ENCODE data around the gene SAMD1.
A peak's percentile ranks its signal among the peaks of the same experiment; 100 is the strongest.
"Not testable (repeated sequence)": the region's sequence is repeated elsewhere in the genome, so short reads cannot be mapped to it uniquely, and the experiment has no call there.

The SAMD1 gene

GRCh38 chr19:14061081-14061749 is 29.3 kb downstream of the SAMD1 start:
- no peak for DNase-seq (ENCODE audit: low spot score)

- DNase-seq (ENCODE audit: low spot score), result no peak
Observed at GRCh38 chr19:14059652-14060155, 30.8 kb downstream of the SAMD1 start.

- DNase-seq (ENCODE audit: low spot score), result no peak
Observed at GRCh38 chr19:14059093-14059480, 31.5 kb downstream of the SAMD1 start.

DNA sequence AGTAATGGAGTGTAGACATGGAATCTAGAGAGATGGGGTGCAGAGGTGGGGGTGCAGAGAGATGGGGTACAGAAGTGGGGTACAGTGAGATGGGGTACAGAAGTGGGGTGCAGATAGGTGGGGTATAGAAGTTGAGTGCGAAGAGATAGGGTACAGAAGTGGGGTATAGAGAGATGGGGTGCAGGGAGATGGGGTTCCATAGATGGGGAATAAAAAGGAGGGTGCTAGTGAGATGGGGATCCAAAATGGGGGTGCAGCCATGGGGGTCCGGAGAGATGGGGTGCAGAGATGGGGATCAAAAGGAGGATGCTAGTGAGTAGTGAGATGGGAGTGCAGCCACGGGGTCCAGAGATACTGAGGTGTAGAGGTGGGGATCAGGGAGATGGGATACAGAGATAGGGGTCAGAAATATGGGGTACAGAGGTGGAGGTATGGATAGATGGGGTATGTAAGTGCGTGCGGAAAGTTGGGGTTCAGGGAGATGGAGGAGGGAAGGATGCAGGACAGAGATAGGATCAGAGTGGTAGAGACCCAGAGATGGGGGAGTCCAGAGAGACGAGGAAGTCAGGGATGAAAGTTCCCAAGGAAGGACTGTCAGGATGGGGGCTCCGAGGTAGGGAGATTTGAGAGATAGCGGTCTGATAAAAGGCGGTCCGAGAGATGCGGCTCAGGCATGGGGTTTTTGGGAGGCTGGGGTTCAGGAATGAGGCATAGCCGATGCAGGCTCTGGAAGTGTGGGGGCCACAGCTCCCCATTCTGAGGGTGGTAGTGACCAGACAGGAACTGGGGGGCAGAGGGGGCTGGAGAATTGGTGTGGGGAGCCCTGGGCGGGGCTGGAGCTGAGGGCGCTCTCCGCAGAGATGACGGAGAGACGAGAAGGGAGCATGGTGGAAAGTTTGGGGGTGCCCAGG is 32.1 kb downstream of the SAMD1 start:
- no peak for DNase-seq (ENCODE audit: low spot score)

GRCh38 chr19:14056741-14057356 is 33.7 kb downstream of the SAMD1 start:
- no peak for DNase-seq (ENCODE audit: low spot score)

- DNase-seq (ENCODE audit: low spot score), result no peak
Observed at GRCh38 chr19:14056069-14056666, 34.4 kb downstream of the SAMD1 start.

DNA sequence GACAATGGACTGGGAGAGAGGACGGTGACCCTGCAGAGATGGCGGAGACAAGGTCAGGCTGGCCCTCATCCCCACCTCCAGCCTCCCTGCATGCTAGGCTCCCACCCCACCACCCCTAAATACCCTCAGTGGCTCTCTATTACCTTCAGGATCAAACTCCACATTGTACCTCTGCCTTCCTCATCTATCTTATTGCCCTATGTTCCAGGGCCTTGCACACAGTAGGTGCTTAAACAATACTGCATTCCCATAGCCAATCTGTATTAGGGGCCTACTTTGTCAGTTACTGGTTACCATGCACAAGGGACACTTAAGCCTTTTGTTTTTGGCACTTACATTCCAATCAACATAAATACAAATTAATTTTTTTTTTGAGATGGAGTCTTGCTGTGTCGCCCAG is 35.2 kb downstream of the SAMD1 start:
- no peak for DNase-seq (ENCODE audit: low spot score)

GRCh38 chr19:14054721-14055120 is 35.8 kb downstream of the SAMD1 start:
- no peak for DNase-seq (ENCODE audit: low spot score)

- no peak for DNase-seq (ENCODE audit: low spot score)
Observed at GRCh38 chr19:14054099-14054498, 36.5 kb downstream of the SAMD1 start.

GRCh38 chr19:14053500-14053899 is 37.1 kb downstream of the SAMD1 start:
- DNase-seq (ENCODE audit: low spot score), result no peak

GRCh38 chr19:14053032-14053431 is 37.5 kb downstream of the SAMD1 start:
- no peak for DNase-seq (ENCODE audit: low spot score)

- no peak for DNase-seq (ENCODE audit: low spot score)
Observed at GRCh38 chr19:14052470-14052869, 38.1 kb downstream of the SAMD1 start.

DNA sequence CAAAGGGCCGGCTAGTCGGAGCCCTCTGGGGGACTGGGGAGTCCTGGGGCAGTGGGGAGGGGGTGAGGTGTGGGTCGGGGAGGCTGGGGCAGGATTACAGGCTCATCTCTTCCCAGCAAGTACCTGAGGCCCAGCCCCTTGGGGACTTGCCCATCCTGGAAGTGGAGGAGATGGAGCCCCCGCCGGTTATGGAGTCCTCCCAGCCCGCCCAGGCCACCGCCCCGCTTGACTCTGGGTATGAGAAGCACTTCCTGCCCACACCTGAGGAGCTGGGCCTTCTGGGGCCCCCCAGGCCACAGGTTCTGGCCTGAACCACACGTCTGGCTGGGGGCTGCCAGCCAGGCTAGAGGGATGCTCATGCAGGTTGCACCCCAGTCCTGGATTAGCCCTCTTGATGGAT is 38.6 kb downstream of the SAMD1 start:
- no peak for DNase-seq (ENCODE audit: low spot score)

GRCh38 chr19:14050961-14051360 is 39.6 kb downstream of the SAMD1 start:
- DNase-seq (ENCODE audit: low spot score), result not testable (repeated sequence)

DNA sequence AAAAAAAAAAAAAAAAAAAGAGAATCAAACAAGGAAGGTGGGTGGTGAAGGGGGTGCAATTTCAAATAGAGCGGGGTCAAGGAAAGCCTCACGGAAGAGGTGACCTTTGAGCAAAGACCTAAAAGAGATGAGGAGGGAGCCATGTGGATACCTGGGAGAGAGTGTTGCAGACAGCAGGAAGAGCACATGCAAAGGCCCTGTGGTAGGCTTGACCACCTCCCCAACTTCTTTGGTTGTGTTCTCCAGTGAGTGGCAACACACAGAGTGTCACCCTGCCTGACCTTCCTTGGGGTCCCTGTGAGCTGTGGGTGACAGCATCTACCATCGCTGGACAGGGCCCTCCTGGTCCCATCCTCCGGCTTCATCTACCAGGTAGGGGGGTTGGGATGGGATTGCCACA is 40.0 kb downstream of the SAMD1 start:
- no peak for DNase-seq (ENCODE audit: low spot score)

- DNase-seq (ENCODE audit: low spot score), result peak; percentile 87
Observed at GRCh38 chr19:14048443-14049153, 42.0 kb downstream of the SAMD1 start.

DNA sequence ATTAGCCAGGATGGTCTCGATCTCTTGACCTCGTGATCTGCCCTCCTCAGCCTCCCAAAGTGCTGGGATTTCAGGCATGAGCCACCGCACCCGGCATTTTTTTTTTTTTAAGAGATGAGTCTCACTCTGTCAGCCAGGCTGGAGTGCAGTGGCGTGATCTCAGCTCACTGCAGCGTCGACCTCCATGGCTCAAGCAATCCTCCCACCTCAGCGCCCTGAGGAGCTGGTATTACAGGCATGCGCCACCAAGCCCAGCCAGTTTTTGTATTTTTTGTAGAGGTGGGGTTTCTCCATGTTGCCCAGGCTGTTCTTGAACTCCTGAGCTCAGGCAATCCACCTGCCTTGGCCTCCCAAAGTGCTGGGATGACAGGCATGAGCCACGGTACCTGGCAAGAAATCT is 42.7 kb downstream of the SAMD1 start:
- DNase-seq (ENCODE audit: low spot score), result not testable (repeated sequence)

GRCh38 chr19:14042659-14043608 is 47.6 kb downstream of the SAMD1 start:
- DNase-seq (ENCODE audit: low spot score), result not testable (repeated sequence)

DNA sequence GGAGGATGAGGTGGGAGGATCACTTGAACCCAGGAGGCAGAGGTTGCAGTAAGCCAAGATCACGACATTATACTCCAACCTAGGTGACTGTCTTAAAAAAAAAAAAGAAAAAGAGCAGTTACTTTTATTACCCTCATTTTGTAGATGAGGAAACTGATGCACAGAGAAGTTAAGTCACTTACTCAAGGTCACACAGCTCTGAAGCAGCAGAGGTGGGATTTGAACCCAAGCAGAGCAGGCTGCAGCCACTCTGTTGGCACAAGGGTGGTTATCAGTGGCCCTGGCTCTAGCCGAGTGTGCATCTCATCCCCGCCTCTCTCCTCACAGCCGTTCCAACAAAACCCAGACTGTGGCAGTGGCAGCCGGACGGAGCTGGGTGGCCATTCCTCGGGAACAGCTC is 51.4 kb downstream of the SAMD1 start:
- DNase-seq (ENCODE audit: low spot score), result no peak
